HAP-1 (cell line): ENCODE results near the gene ZNF862.

Source experiments
- DNase-seq, 2 experiments: peaks; one replicate each; pipeline ENCODE4 v3.0.0-alpha.2; 2016 to 2020; ENCODE audit warnings: low spot score in 2 of 2
- H3K27me3 ChIP-seq: fragments of 250-450 bp; sonication (Bioruptor Pico); 2 replicates; pipeline ENCODE4 v1.5.1; 2020; ENCODE audit warnings: low read depth, mild to moderate bottlenecking, moderate library complexity
- H3K36me3 ChIP-seq: fragments of 250-450 bp; sonication (Bioruptor Pico); replicated peaks from 2 replicates; pipeline ENCODE4 v1.5.1; 2020; ENCODE audit warnings: mild to moderate bottlenecking
- H3K4me1 ChIP-seq: fragments of 250-450 bp; sonication (Bioruptor Pico); 2 replicates; pipeline ENCODE4 v1.5.1; 2020; ENCODE audit warnings: mild to moderate bottlenecking
- H3K4me3 ChIP-seq: fragments of 250-450 bp; sonication (Bioruptor Pico); 2 replicates; pipeline ENCODE4 v1.5.1; 2020; ENCODE audit warnings: mild to moderate bottlenecking, moderate library complexity
- H3K9me3 ChIP-seq: fragments of 250-450 bp; sonication (Bioruptor Pico); 2 replicates; pipeline ENCODE4 v1.5.1; 2020; ENCODE audit warnings: mild to moderate bottlenecking, moderate library complexity
- in situ Hi-C: fragments of 300-500 bp; cut with MboI; formaldehyde crosslinking; loops from 3 replicates; pipeline ENCODE4 v1.14.3; 2020; ENCODE audit warnings: low sequenced_read_pairs, inconsistent platforms, mixed read lengths

The ZNF862 gene

GRCh38 chr7:149864751-149865150 lies 26.6 kb downstream of the ZNF862 start:
- in situ Hi-C loops = no loop called here
- Histone ChIP-seq H3K4me1 (no peaks in the 10 kb centered on the region), H3K27me3 (no peaks in the 10 kb centered on the region), H3K36me3 (peaks cover 3% of the 10 kb centered on the region; the same call in 1 of the 2 replicates), H3K4me3 (no peak overlapping the region), H3K9me3 (no peaks in the 10 kb centered on the region)
- DNase-seq = no peak

- in situ Hi-C loops = no loop called here
- Histone ChIP-seq H3K9me3 (no peaks in the 10 kb centered on the region), H3K4me3 (no peak overlapping the region), H3K4me1 (no peaks in the 10 kb centered on the region), H3K27me3 (no peaks in the 10 kb centered on the region), H3K36me3 (peaks cover 7% of the 10 kb centered on the region)
- DNase-seq = no peak
Measured at GRCh38 chr7:149865437-149865836, 27.3 kb downstream of the ZNF862 start.

GRCh38 chr7:149866139-149866778 lies 28.1 kb downstream of the ZNF862 start:
- Histone ChIP-seq H3K4me3 (no peak overlapping the region), H3K9me3 (no peaks in the 10 kb centered on the region), H3K4me1 (no peaks in the 10 kb centered on the region), H3K27me3 (no peaks in the 10 kb centered on the region), H3K36me3 (peaks cover 11% of the 10 kb centered on the region)
- no peak for DNase-seq
- in situ Hi-C loops = no loop called here

GRCh38 chr7:149866779-149867447 lies 28.7 kb downstream of the ZNF862 start:
- Histone ChIP-seq H3K9me3 (no peaks in the 10 kb centered on the region), H3K27me3 (no peaks in the 10 kb centered on the region), H3K4me1 (peaks cover 6% of the 10 kb centered on the region), H3K4me3 (no peak overlapping the region), H3K36me3 (peaks cover 14% of the 10 kb centered on the region)
- in situ Hi-C loops = no loop called here
- DNase-seq = no peak

- no peaks in the 10 kb centered on the region for H3K27me3 ChIP-seq
Measured at GRCh38 chr7:149867762-149868622, 29.8 kb downstream of the ZNF862 start.

GRCh38 chr7:149868623-149869290 lies 30.6 kb downstream of the ZNF862 start:
- Histone ChIP-seq H3K27me3 (no peaks in the 10 kb centered on the region), H3K4me3 (no peak overlapping the region), H3K36me3 (peaks cover 14% of the 10 kb centered on the region), H3K9me3 (no peaks in the 10 kb centered on the region), H3K4me1 (peaks cover 15% of the 10 kb centered on the region)
- in situ Hi-C loops = no loop called here
- DNase-seq = no peak

More at GRCh38 chr7:149867762-149868622, 29.8 kb downstream of the ZNF862 start:
- DNase-seq = no peak
- in situ Hi-C loops = no loop called here
- H3K4me1 ChIP-seq = peaks cover 15% of the 10 kb centered on the region
- no peaks in the 10 kb centered on the region for H3K9me3 ChIP-seq
- H3K36me3 ChIP-seq = peaks cover 14% of the 10 kb centered on the region
- no peak overlapping the region for H3K4me3 ChIP-seq

- no peak overlapping the region for H3K4me3 ChIP-seq
- H3K27me3 ChIP-seq = no peaks in the 10 kb centered on the region
- H3K9me3 ChIP-seq = no peaks in the 10 kb centered on the region
- in situ Hi-C loops = no loop called here
- no peak for DNase-seq
- peaks cover 14% of the 10 kb centered on the region for H3K36me3 ChIP-seq
- H3K4me1 ChIP-seq = peaks cover 15% of the 10 kb centered on the region
Measured at GRCh38 chr7:149869291-149869650, 31.1 kb downstream of the ZNF862 start.

- in situ Hi-C loops = no loop called here
- Histone ChIP-seq H3K9me3 (no peaks in the 10 kb centered on the region), H3K36me3 (peaks cover 14% of the 10 kb centered on the region), H3K27me3 (no peaks in the 10 kb centered on the region), H3K4me3 (no peak overlapping the region), H3K4me1 (peaks cover 15% of the 10 kb centered on the region)
- no peak for DNase-seq
Measured at GRCh38 chr7:149869867-149870266, 31.7 kb downstream of the ZNF862 start.

GRCh38 chr7:149870274-149870673 lies 32.1 kb downstream of the ZNF862 start:
- H3K27me3 ChIP-seq = no peaks in the 10 kb centered on the region
- no peak overlapping the region for H3K4me3 ChIP-seq
- no peak for DNase-seq
- no peaks in the 10 kb centered on the region for H3K9me3 ChIP-seq
- peaks cover 14% of the 10 kb centered on the region for H3K36me3 ChIP-seq
- H3K4me1 ChIP-seq = peaks cover 15% of the 10 kb centered on the region
- in situ Hi-C loops = no loop called here

GRCh38 chr7:149870701-149871483 lies 32.7 kb downstream of the ZNF862 start:
- Histone ChIP-seq H3K9me3 (no peaks in the 10 kb centered on the region), H3K27me3 (no peaks in the 10 kb centered on the region), H3K36me3 (peaks cover 14% of the 10 kb centered on the region), H3K4me1 (peaks cover 15% of the 10 kb centered on the region), H3K4me3 (no peak overlapping the region)
- DNase-seq = no peak
- in situ Hi-C loops = no loop called here

GRCh38 chr7:149871576-149871975 lies 33.4 kb downstream of the ZNF862 start:
- in situ Hi-C loops = no loop called here
- Histone ChIP-seq H3K4me1 (peaks cover 15% of the 10 kb centered on the region), H3K9me3 (no peaks in the 10 kb centered on the region), H3K27me3 (no peaks in the 10 kb centered on the region), H3K36me3 (peaks cover 18% of the 10 kb centered on the region), H3K4me3 (no peak overlapping the region)
- DNase-seq = peak; percentile 48 to 57

- no peaks in the 10 kb centered on the region for H3K27me3 ChIP-seq
- in situ Hi-C loops = no loop called here
- peak; percentile 87 for DNase-seq
- H3K4me1 ChIP-seq = peaks cover 15% of the 10 kb centered on the region
- no peaks in the 10 kb centered on the region for H3K9me3 ChIP-seq
- peak overlapping the region; percentile 76 for H3K4me3 ChIP-seq
- H3K36me3 ChIP-seq = peaks cover 20% of the 10 kb centered on the region
Measured at GRCh38 chr7:149872419-149873073, 34.4 kb downstream of the ZNF862 start.
